HG02610 (cell line): Measurements from ENCODE around the gene CDH4.

Experiments
- ATAC-seq: cut with Tn5 transposase; IDR thresholded peaks from one replicate; pipeline ENCODE4 v1.9.1; 2021; ENCODE audit warnings: mild to moderate bottlenecking, moderate library complexity; ENCODE audit not compliant: unreplicated experiment

CDH4 gene

DNA sequence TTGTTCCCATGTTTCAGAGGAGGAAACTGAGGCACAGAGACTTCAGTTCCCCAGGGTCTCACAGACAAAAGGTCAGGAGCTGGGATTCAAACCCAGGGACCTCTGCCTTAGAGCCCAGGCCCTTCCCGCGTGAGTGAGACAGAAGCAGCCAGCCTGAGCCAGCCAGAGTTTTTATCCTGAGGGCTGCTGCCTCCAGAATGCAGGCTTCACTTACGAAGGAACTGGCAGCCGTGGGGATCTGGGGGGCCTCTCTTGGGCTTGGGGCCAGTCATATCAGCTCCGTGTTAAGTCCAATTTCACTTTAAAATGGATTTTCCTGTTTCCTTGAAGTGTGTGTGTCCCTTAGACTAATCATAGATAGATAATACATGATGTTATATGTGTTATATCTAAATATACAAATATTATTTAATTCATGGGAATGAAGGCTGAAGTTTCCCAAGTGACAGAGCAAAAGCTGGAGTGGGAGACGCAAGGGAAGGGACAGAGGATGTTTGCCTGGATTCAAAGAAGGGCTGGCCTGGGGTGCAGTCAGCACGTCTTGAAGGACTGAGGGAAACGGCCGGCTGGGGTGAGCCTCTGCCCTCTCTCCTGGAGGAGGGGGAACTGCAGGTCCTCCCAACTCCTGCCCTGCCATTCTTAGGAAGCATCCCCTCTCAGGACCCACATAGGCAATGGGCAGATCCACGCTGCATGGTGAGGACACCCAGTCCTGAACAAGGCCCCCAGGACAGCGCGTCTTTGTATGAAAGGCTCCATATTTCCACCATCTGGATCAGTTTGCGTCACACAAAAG, 320.1 kb downstream of the CDH4 start:
- ATAC-seq, result no peak

DNA sequence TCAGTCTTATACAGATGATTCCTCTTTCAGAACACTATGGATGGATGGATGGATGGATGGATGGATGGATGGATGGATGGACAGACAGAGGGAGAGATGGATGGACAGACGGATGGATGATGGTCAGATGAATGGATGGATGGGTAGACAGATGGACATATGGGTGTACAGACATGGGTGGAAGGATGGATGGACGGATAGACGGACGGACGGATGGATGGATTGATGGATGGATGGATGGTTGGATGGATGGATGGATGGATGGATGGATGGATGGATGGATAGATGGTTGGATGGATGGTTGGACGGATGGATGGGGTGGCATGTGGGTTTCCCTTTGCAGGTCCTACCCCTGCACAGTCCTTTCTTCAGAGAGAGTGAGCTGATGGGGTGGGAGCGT, 320.7 kb downstream of the CDH4 start:
- no peak for ATAC-seq

DNA sequence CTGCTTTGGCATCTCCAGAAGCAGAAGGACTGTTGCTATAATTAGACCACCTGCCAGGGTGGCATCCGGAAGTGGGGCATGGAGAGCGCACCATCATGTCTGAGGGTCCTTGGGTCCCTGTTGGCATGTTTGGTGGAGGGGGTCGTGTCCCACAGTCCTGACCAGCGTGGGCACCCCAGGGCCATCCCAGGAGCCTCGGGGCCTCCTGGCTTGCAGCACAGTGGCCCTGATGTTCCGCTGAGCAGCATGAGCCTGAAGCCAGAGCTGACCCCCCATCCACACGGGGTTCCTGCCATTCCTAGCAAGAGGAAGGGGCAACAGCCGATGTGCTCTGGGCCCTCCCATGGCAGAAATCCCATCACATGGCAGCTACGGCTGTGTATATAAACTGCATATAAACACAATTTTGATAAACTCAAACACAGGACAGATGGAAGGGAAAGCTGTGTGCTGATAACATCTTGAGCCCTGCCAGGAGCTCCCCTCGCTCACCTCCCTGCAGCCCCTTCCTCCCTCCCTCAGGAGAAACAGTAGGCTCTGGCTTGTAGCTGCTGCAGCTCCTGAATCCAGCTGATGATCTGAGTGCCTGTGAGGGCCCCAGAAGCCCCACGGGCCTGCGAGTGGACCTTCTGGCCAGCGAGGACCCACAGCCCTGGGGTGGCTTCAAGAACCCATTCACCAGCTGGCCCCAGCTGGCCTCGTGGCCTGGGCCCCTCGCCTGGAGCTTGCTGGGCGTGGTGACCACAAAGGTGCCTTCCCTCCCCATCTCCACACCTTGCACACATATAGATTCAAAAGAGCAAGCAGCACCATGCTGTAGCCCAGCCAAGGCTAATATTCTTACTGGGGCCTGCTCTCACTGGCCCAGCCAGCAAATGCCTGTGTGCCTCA, 321.6 kb downstream of the CDH4 start:
- no peak for ATAC-seq

DNA sequence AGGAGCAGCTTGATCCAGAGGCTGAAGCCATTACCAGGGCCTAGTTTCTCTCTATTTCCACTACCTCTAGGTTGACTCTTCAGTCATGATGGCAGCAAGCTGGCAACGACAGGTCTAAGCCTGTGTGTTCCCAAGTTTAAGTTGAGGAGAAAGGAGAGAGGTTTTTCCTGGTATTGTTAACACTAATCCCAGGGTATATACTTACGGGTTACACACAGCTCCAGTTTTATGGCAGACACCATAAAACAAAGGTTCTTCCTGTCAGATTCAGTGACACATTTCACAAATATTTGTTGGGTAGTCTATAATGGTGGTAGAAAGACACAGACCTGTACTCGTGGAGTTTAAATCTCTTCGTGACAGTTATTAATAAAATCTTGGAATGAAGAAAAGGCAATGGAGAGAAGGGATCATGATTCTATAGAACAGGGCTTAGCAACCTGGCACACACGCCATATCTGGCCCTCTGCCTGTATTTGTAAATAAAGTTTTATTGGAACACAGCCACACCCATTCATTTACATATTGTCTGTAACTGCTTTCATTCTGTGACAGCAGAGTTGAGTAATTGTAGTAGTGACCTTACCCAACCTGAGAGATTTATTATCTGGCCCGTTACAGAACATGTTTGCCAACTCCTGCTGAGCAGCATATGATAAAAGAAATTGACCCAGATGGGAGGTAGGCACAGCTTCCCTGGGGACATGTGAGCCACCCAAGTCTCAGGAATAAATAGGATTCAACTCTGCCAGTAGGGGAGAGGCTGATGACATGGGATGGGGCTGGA, 323.3 kb downstream of the CDH4 start:
- no peak for ATAC-seq

DNA sequence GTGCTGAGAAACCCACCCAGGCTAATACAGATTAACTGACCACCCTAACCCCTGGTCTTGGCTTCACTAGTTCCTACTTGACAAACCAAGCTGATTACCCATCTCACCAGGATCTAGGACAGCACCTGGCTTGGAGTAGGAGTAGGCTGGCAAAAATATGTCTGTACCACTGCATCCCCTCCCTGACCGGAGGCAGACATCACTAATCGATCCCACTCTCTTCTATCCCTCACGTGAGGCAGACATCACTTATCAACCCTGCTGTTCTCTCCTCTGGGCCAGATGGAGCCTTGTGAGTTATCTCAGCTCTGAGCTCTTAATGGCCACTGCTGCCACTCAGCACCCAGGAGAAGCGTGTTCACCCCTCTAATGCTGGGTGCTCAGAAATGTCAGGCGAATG, 324.3 kb downstream of the CDH4 start:
- no peak for ATAC-seq

DNA sequence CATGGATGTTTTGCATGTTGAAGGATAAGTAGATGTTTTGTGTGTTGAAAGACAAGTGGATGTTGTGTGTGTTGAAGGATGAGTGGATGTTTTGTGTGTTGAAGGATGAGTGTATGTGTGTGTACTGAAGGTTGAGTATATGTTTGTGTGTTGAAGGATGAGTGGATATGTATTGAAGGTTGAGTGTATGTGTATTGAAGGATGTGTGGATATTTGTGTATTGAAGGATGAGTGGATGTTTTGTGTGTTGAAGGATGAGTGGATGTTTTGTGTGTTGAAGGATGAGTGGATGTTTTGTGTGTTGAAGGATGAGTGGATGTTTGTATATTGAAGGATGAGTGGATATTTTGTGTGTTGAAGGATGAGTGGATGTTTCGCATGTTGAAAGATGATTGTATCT, 325.0 kb downstream of the CDH4 start:
- ATAC-seq, result no peak

DNA sequence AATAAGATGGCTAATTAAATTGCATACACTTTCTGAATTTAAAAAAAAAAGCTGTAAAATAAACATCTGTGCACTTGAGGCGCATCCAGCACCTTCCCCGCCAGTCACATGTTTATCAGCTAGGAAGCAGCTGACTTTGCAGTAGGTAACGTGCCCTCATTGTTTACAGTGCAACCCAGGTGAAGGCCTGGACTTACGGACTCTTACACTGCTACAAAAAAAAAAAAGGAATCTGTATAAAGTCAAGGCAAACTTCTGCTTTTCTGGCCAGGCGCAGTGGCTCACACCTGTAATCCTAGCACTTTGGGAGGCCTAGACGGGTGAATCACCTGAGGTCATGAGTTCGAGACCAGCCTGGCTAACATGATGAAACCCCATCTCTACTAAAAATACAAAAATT, 327.8 kb downstream of the CDH4 start:
- no peak for ATAC-seq

DNA sequence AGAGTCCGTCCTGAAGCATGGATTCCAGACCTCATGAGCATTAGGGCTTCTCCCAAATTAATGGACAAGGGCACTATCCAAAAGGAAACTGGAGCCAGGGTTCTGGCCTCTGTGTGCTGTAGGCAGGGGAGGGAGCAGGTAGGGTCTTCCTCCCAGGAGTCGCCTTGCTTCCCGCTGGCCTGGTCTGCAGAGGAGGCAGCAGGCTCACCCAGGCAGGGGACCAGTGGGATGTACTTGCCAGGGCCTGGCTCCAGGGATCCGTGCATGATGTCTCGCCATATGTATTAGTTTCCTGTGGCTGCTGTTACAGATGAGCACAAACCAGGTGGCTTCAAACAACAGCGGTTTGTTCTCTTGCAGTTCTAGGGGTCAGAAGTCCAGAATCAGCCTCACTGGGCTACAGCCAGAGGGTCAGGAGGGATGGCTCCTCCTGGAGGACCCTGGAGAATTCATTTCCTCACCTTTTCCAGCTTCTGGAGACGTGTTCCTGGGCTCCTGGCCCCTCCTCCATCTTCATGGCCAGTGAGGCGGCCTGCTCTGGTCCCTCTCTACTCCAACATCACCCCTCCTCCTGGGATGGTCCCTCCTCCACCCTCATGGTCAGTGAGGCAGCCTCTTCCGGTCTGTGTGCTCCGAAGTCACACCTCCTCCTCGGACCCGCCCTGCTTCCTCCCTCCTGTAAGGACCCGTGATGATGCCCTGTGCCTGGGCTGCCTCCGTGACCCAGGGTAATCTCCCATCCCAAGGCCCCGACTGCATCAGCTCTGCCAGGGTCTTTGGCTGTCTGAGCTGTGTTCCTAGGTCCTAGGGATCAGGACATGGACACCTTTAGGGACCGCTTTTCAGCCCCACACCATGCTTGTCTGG, 329.1 kb downstream of the CDH4 start:
- no peak for ATAC-seq

DNA sequence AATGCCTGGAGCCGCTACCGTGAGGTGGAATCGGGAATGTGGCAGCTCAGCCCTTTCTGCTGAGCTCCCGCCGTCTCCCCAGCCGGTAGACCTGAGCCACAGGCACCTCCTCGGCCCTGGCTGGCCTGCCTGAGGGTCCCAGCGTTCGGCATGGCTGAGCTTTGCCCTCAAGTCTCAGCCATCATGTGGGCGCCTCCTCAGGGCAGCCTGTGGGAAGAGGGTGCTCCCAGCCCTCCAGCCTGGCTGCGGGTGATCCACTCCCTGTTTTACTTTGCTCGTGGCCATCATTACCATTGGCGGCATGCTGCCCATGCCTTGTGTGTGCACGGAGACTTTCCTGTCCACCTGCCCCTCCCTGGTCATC, 329.7 kb downstream of the CDH4 start:
- no peak for ATAC-seq

DNA sequence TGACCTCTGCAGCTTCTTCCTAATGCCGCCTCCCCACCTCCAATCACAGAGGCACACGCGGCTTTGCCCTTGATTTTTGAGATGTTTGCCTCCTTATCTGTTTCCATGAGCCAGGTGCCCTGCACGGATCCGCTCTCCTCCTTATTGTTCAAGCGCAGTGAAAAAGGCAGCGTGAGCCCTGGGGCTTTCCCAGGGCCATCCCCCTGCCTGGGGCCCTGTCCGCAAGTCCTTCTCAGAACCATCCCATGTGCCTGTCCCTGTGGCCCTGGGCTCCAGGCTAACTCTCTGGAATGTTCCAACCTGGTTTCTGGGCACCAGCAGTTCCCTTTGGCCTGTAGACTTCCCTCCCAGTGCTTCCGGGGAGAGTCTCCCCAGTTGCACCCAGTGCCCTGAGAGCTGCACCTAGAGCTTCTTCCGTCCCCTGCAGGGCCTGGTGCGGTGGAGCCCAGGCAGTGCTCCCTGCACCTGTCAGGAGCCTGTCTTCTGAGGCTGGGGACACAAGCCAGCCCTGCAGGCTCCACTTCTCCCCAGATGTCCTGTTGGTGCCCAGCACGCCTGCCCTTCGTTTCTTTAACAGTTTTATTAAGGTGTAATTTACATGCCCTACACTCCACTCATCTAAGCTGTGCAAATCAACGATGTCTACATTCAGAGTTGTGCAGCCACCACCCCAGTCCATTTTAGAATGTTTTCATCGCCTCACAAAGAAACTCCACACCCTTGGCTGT, 330.3 kb downstream of the CDH4 start:
- ATAC-seq, result no peak

DNA sequence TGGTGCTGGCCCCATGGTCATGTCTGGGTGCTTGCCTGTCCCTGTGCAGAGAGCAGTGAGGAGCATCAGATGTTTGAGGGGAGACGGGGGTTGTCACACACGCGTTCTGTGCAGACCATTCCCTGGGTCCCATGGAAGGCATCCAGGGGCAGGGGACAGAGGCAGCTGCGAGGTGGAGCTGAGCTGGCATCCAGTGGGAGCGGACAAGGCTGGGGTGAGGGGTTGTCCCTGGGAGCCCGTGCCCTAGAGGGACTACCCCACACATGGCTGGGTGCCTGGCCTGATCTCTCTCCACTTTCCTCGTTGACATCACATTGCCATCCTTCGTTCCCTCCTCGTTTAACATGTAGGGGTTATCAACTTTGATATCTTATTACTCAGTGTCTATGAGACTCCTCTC, 331.3 kb downstream of the CDH4 start:
- no peak for ATAC-seq

DNA sequence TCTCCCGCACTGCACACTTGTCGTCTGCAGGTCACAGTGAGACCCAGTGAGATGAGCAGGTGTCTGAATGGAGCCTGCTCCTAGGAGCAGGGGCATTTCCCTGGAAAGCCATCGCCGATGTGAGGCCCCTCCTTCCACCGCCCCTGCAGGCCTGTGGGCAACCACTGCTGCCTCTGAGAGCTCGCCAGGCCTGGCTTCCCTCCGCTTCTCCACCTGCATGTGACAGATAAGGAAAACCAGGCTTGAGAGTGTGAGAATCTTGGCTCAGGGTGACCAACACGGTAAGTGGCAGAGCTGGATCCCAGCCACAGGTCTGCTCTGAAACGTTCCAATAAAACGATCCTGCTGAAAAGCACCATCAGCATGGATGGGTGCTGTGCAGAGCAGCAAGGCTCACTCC, 332.8 kb downstream of the CDH4 start:
- ATAC-seq, result no peak

DNA sequence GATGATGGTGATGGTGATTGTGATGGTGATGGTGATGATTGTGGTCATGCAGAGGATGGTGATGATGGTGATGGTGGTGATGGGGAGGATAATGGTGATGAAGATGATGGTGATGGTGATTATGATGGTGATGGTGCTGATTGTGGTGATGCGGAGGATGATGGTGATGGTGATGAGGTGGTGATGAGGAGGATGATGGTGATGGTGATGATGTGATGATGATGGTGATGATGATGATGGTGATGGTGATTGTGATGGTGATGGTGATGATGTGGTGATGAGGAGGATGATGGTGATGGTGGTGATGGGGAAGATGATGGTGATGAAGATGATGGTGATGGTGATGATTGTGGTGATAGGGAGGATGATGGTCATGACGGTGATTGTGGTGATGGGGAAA, 333.7 kb downstream of the CDH4 start:
- no peak for ATAC-seq

DNA sequence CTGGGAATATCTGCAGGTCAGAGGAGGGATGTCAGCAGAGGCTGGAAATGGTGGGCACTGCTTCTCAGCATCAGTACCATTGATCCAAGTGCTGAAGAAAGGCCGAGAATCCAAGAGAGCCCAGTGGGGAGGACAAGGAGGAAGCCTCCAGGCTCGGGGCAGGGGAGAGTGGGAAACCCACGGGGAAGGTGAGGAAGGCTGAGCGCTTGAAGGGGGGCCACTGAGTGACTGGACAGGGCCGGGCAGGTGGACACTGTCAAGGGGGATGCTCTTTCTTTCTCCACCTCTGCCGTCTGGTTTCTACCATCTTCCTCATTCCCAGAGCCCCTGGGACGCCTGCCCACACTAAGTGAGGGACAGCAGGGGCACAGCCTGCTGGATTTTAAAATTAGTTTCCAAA, 335.0 kb downstream of the CDH4 start:
- ATAC-seq, result no peak

DNA sequence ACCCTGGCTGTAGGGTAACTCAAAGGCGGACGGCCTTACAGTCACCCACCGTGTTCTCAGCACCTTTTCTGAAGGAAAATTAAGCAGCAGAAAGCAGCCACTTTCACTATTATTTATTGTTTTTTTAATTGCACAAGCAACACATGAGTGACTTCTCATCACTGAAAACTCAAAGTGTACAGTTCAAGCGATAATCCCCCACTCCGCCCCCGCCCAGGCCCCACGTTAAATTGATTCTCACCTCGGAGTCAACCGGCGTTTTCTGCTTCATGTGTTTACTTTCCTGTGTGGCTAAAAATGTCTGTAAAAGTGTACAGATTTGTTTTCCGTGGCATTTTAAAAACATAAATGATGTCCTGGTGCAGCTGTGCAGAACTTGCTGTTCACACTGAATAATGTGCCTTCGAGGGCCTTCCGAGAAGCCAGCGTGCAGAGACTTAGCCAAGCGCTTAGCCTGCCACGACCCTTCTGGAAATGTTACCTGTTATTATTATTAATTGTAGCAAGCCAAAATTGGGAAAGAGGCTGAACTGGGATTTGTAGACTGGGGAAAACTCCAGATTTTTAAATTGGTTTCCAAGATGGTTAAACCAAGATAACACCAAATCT, 335.7 kb downstream of the CDH4 start:
- no peak for ATAC-seq

DNA sequence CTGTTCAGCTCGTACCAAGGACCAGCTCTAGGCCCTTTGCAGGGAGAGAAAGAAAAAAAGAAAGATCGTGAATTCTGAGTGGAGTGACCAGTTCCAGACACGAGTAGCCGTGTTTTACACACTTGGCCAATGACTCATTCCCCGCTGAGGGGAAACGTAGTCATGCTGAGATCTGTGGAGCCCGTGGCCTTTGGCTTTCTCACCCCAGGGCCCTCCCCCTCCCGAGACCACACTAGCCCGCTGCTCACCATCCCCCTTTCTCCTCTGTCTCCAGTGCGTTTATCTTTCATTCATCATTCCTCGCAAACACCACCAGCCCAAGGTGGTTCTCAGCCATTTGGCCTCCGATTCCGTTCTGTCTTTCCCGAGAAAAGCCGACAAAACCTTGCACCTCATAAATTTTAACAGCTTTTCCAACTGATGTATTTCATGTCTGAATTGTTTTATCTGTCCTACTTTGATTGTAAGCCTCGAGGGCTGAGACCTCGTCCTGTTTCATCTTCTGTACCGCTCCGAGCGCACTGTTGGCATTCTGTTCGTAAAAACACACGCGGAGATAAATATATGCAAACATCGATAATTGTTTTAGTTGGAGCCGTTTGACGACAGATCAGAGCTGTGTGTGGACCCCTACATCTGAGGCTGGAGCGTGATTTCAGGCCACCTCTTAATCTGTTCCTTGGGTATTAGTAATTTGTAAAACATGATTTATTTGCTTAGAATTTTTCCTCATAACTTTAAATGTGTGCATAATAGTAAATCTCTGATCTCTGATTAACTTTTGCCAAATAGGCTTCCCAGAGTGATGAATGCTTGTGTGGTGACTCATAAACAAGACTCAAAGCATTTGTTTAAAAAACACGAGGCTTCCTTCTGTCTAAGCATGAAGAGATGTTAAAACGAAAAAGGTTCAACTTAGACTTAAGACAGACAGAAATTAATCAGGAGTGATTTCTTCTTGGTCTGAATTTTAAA, 336.6 kb downstream of the CDH4 start:
- ATAC-seq, result no peak

DNA sequence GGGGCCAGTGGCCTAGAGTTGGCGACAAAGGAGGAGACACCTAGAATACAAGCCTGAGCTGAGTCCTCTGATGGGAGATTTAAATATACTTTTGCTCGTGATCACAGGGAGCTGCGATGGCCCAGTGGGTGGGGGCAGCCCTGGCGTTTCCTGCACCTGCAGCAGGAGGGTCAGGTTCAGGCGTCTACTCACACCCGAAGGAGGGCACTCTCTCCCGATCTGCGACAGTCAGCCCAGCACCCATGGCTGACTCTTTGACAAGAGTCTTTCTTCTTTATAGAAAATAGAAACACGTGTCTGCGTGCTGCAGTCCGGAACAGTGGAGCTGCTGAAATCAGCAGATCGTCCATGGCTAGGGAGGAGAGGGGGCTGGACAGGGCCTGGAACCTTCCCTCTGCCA, 338.2 kb downstream of the CDH4 start:
- ATAC-seq, result no peak

DNA sequence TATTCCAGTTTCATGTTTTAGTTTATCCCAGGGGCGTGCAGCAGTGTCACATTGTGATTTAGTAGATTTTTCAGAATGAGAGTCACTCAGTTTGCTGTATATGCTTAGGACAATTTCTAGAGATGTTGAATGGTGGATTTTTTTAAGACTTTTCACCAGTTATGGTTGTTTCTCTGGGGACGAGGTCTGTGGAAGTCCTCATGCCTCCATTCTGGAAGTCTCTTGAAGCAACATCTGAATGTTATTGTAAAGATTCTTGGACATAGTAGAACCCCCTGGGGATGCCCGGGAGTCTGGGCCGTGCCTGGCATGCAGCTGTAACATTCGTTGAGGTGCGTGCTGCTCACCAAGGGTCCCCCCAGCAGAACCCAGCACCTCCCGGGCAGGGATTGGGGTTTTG, 341.5 kb downstream of the CDH4 start:
- ATAC-seq, result no peak
